ENCODE measurements around the gene PCDHA12.
A peak's percentile ranks its signal among the peaks of the same experiment; 100 is the strongest.
"Not testable (repeated sequence)": the region's sequence is repeated elsewhere in the genome, so short reads cannot be mapped to it uniquely, and the experiment has no call there.

Gene PCDHA12

GRCh38 chr5:140840978-140841962 lies 33.8 kb upstream of the PCDHA12 start, which contains the start of gene PCDHA8:
TSS of gene PCDHA8 (plus strand) at chr5:140841187. CDS start at chr5:140841322, 135 bp downstream.
- Histone ChIP-seq H3K9me2 (replicated peaks; ENCODE audit: control insufficient read depth, low read length) (no peaks in the 10 kb centered on the region), H3K4me2 (ENCODE audit: low read length) (no peak within 1 kb of the TSS), H3F3A (ENCODE audit: control insufficient read depth, insufficient read depth) (no peaks in the 10 kb centered on the region), H3K36me3 (ENCODE audit: control insufficient read depth, low read length) (no peaks in the 10 kb centered on the region), H3K9me3 (ENCODE audit: control insufficient read depth, insufficient read depth, low read length) (no peaks in the 10 kb centered on the region), H3K4me1 (ENCODE audit: control insufficient read depth, low read length) (no peaks in the 10 kb centered on the region), H3K27me3 (ENCODE audit: control insufficient read depth, low read length) (no peaks in the 10 kb centered on the region), H3K4me3 (ENCODE audit: low read length) (no peak within 1 kb of the TSS), H3K79me2 (ENCODE audit: control insufficient read depth, low read length) (no peaks in the 10 kb centered on the region), H4K20me1 (ENCODE audit: control insufficient read depth, insufficient read depth, low read depth, low read length) (no peaks in the 10 kb centered on the region), H3K27ac (ENCODE audit: low read depth, low read length) (no peak within 1 kb of the TSS)
- peak; percentile 18 for TF ChIP-seq CTCF (IDR thresholded peaks at IDR 0.05; ENCODE audit: low read depth, low read length, poor library complexity, severe bottlenecking)
- TF ChIP-seq EZH2phosphoT487 (IDR thresholded peaks at IDR 0.05; ENCODE audit: borderline replicate concordance, low read length): no peak

GRCh38 chr5:140842798-140843733 lies 32.0 kb upstream of the PCDHA12 start:
- H3K4me2 ChIP-seq (ENCODE audit: low read length): no peak overlapping the region
- H4K20me1 ChIP-seq (ENCODE audit: control insufficient read depth, insufficient read depth, low read depth, low read length): no peaks in the 10 kb centered on the region
- no peaks in the 10 kb centered on the region for H3K27me3 ChIP-seq (ENCODE audit: control insufficient read depth, low read length)
- no peaks in the 10 kb centered on the region for H3K36me3 ChIP-seq (ENCODE audit: control insufficient read depth, low read length)
- no peaks in the 10 kb centered on the region for H3K79me2 ChIP-seq (ENCODE audit: control insufficient read depth, low read length)
- no peak overlapping the region for H3K27ac ChIP-seq (ENCODE audit: low read depth, low read length)
- no peaks in the 10 kb centered on the region for H3K9me3 ChIP-seq (ENCODE audit: control insufficient read depth, insufficient read depth, low read length)
- no peaks in the 10 kb centered on the region for H3F3A ChIP-seq (ENCODE audit: control insufficient read depth, insufficient read depth)
- no peak overlapping the region for H3K4me3 ChIP-seq (ENCODE audit: low read length)
- H3K4me1 ChIP-seq (ENCODE audit: control insufficient read depth, low read length): no peaks in the 10 kb centered on the region
- no peak for TF ChIP-seq EZH2phosphoT487 (IDR thresholded peaks at IDR 0.05; ENCODE audit: borderline replicate concordance, low read length)
- TF ChIP-seq CTCF (IDR thresholded peaks at IDR 0.05; ENCODE audit: low read depth, low read length, poor library complexity, severe bottlenecking): no peak
- H3K9me2 ChIP-seq (replicated peaks; ENCODE audit: control insufficient read depth, low read length): no peaks in the 10 kb centered on the region

GRCh38 chr5:140848139-140849102 lies 26.7 kb upstream of the PCDHA12 start, which contains the start of gene PCDHA9:
TSS of gene PCDHA9 (plus strand) at chr5:140848382. CDS start at chr5:140848496, 114 bp downstream.
- not testable (repeated sequence) for H4K20me1 ChIP-seq (ENCODE audit: control insufficient read depth, insufficient read depth, low read depth, low read length); H3K27me3 ChIP-seq (ENCODE audit: control insufficient read depth, low read length); H3K4me1 ChIP-seq (ENCODE audit: control insufficient read depth, low read length); H3K79me2 ChIP-seq (ENCODE audit: control insufficient read depth, low read length); H3K27ac ChIP-seq (ENCODE audit: low read depth, low read length); H3K4me2 ChIP-seq (ENCODE audit: low read length); H3K4me3 ChIP-seq (ENCODE audit: low read length); H3K36me3 ChIP-seq (ENCODE audit: control insufficient read depth, low read length); H3K9me2 ChIP-seq (replicated peaks; ENCODE audit: control insufficient read depth, low read length); H3K9me3 ChIP-seq (ENCODE audit: control insufficient read depth, insufficient read depth, low read length); H3F3A ChIP-seq (ENCODE audit: control insufficient read depth, insufficient read depth)

GRCh38 chr5:140849831-140850634 lies 25.1 kb upstream of the PCDHA12 start:
- H4K20me1 ChIP-seq (ENCODE audit: control insufficient read depth, insufficient read depth, low read depth, low read length); H3K27me3 ChIP-seq (ENCODE audit: control insufficient read depth, low read length); H3K4me1 ChIP-seq (ENCODE audit: control insufficient read depth, low read length); H3K4me2 ChIP-seq (ENCODE audit: low read length); H3K9me3 ChIP-seq (ENCODE audit: control insufficient read depth, insufficient read depth, low read length); H3K9me2 ChIP-seq (replicated peaks; ENCODE audit: control insufficient read depth, low read length); H3K79me2 ChIP-seq (ENCODE audit: control insufficient read depth, low read length); H3K27ac ChIP-seq (ENCODE audit: low read depth, low read length); H3F3A ChIP-seq (ENCODE audit: control insufficient read depth, insufficient read depth); H3K36me3 ChIP-seq (ENCODE audit: control insufficient read depth, low read length); H3K4me3 ChIP-seq (ENCODE audit: low read length): not testable (repeated sequence)
